Naive thymus-derived CD8-positive, alpha-beta T cell (primary cell): Measurements from ENCODE around the gene HNRNPUL1. TPM values are rescaled to one million over a fixed set of nuclear protein-coding genes. Genes with fewer than 3 reads are reported as not detected.
A peak's percentile ranks its signal among the peaks of the same experiment; 100 is the strongest.

Experiments used
- ATAC-seq, 2 donors: fragments of 150-1000 bp; cut with Tn5 transposase in 1 of 2; sonication (Bioruptor Pico), chemical (Tn5 transposase) in 1 of 2; 1 replicate in 1 of 2; 2 replicates in 1 of 2; pipeline ENCODE4 v1.10.0; 2021; ENCODE audit warnings: mild to moderate bottlenecking in 2 of 2, moderate library complexity in 2 of 2
- POLR2A ChIA-PET: fragments of 350-600 bp; sonication (Branson Sonifier 250); formaldehyde crosslinking; loops from one replicate; lab custom pipeline; 2021; ENCODE audit warnings: antibody characterized with exemption; lab: Charles Lee
- DNase-seq, 10 donors: peaks; one replicate each; pipeline versions ENCODE4 v3.0.0 to v3.0.0-alpha.2; 2020 to 2022
- H3K27ac Mint-ChIP-seq, 10 donors: one replicate each; pipeline ENCODE4 v1.8.0; 2020 to 2022; ENCODE audit warnings: mild to moderate bottlenecking in 10 of 10, mixed read lengths in 10 of 10, moderate library complexity in 4 of 10, inconsistent platforms in 1 of 10
- H3K27me3 Mint-ChIP-seq, 5 donors: one replicate each; pipeline ENCODE4 v1.8.0; 2021 to 2022; ENCODE audit warnings: mixed read lengths in 5 of 5
- H3K36me3 Mint-ChIP-seq, 3 donors: one replicate each; pipeline ENCODE4 v1.8.0; 2020 to 2022; ENCODE audit warnings: mixed read lengths in 3 of 3, mild to moderate bottlenecking in 2 of 3, inconsistent platforms in 1 of 3
- H3K4me1 Mint-ChIP-seq, 4 donors: one replicate each; pipeline ENCODE4 v1.8.0; 2021 to 2022; ENCODE audit warnings: mixed read lengths in 4 of 4
- H3K4me3 Mint-ChIP-seq, 10 donors: one replicate each; pipeline ENCODE4 v1.8.0; 2020 to 2022; ENCODE audit warnings: mild to moderate bottlenecking in 10 of 10, mixed read lengths in 10 of 10, moderate library complexity in 6 of 10, inconsistent platforms in 1 of 10
- H3K9me3 Mint-ChIP-seq, 9 donors: one replicate each; pipeline ENCODE4 v1.8.0; 2020 to 2022; ENCODE audit warnings: mixed read lengths in 9 of 9, mild to moderate bottlenecking in 3 of 9, inconsistent platforms in 1 of 9, moderate library complexity in 1 of 9
- polyA plus RNA-seq, 3 donors: library from polyadenylated mRNA; unstranded; fragments of 300-500 nt; fragmentation: Illumina TruSeq; gene quantifications; one replicate each; pipeline ENCODE4 v1.2.3, GENCODE V29; 2021
- total RNA-seq, 8 experiments: library from RNA in 2 of 8; stranded (reverse) in 2 of 8; gene quantifications; one replicate each; pipeline ENCODE4 v1.2.3 and lab custom pipeline; 2021 to 2026

The HNRNPUL1 gene
- total and polyA plus RNA-seq, 5 experiments from 2014 or later = 40.7 to 280 (median 67.6) TPM

DNA sequence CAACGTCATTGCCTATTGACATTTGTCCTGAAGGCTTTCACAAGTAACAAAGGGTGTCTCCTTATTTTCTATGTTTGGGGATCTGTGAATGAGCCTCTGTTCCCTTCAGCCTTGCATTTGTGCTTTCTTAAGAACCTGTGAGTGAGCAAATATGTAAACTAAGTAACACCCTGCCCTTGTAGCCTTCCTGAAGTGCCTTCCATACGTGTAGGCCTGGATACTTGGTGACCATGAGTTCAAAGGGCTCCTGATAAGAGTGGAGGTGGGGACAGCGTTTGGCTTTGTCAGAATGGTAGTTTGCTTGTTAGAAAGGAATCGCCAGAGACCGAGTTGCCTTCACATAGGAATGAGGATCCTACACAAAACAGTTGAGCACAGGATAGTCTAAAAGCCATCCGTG lies 31.3 kb downstream of the HNRNPUL1 start:
- DNase-seq (no peak), ATAC-seq (no peak)
- H3K4me3 Mint-ChIP-seq = no peak overlapping the region
- no peaks in the 10 kb centered on the region for H3K9me3 Mint-ChIP-seq
- H3K4me1 Mint-ChIP-seq = peaks cover 38 to 60% (median 49%) of the 10 kb centered on the region in 4 donors
- H3K36me3 Mint-ChIP-seq = peaks cover 0 to 95% (median 28%) of the 10 kb centered on the region in 3 donors
- peak overlapping the region in 9 of 10 donors; percentile 14 to 94 (median 70) for H3K27ac Mint-ChIP-seq
- POLR2A ChIA-PET = interaction anchor here (1.2 kb wide), 2 partner anchors 10 to 32 kb away, joined by 4 to 6 read pairs; no protein-coding TSS in a partner anchor
- no peaks in the 10 kb centered on the region for H3K27me3 Mint-ChIP-seq

DNA sequence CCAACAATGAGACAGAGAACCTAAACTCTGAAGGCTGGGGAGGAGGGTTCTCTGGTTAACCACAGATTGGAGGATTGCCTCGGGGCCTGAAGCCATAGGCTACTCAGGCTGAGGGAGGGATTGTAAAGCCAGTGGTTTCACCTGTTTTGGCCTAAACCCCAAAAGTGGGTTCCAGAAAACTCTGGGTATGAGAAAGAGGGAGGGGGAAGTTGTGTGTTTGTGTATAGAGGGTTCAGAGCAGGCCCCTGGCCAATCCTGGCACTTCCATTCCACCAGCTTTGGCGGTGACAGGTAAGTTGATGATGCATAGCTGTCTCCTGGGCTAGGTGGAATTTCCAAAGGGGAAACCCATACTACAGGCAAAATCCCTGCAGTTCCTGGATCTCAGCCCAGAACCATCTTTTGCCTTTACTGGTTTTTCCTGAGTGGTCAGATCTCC lies 32.3 kb downstream of the HNRNPUL1 start:
- ATAC-seq = no peak
- peaks cover 0 to 97% (median 29%) of the 10 kb centered on the region in 3 donors for H3K36me3 Mint-ChIP-seq
- POLR2A ChIA-PET = interaction anchor here (0.8 kb wide), 1 partner anchor 9 kb away, joined by 3 read pairs; no protein-coding TSS in a partner anchor
- H3K4me3 Mint-ChIP-seq = peak overlapping the region in 1 of 10 donors; percentile 14
- H3K27me3 Mint-ChIP-seq = no peaks in the 10 kb centered on the region
- no peak for DNase-seq
- H3K27ac Mint-ChIP-seq = peak overlapping the region; percentile 82 to 99 (median 92)
- no peaks in the 10 kb centered on the region for H3K9me3 Mint-ChIP-seq
- H3K4me1 Mint-ChIP-seq = peaks cover 39 to 69% (median 59%) of the 10 kb centered on the region in 4 donors

GRCh38 chr19:41297628-41298347 lies 33.6 kb downstream of the HNRNPUL1 start:
- Mint-ChIP-seq H3K4me1 (peaks cover 47 to 81% (median 72%) of the 10 kb centered on the region in 4 donors), H3K27me3 (no peaks in the 10 kb centered on the region), H3K4me3 (peak overlapping the region in 9 of 10 donors; percentile 10 to 77 (median 52)), H3K36me3 (peaks cover 0 to 95% (median 33%) of the 10 kb centered on the region in 3 donors), H3K9me3 (no peaks in the 10 kb centered on the region), H3K27ac (peak overlapping the region; percentile 82 to 99 (median 92))
- ATAC-seq (peak; percentile 46 to 49), DNase-seq (peak in 1 of 10 donors; percentile 23)
- POLR2A ChIA-PET = interaction anchor here (2.6 kb wide), 2 partner anchors 11 to 33 kb away, joined by 11 read pairs; partner anchors contain the start of gene HNRNPUL1

DNA sequence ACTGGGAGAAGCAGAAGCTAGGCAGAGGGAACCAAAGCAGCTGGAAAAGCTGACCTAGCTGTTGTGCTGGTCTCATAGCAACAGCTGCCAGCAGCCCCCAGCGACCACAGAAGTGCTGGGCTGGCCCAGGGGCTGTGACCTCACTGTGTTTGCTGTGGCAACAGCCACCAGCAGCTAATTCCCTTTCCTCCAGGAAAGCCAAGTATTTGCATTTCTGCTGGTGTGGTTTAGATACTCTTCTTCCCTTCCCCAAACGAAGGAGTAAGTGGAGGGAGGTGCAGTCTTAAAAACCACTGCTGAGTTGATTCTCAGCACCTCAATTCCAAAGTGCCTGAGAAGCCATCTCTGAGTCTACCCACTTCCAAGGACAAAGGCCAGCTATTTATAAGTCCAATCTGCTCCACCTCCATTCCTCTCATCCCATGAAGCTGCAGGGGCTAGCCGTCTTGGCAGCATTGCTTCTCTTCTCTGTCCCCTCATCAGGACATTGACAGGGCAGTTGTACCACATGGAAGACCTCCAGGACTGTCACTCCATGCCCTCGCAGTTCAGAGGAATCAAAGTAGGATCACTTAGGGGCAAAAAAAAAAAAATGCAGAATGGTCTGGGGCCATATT lies 34.3 kb downstream of the HNRNPUL1 start:
- Mint-ChIP-seq H3K4me1 (peaks cover 50 to 86% (median 78%) of the 10 kb centered on the region in 4 donors), H3K27ac (peak overlapping the region; percentile 82 to 99 (median 92)), H3K36me3 (peaks cover 0 to 96% (median 33%) of the 10 kb centered on the region in 3 donors), H3K9me3 (no peaks in the 10 kb centered on the region), H3K27me3 (no peaks in the 10 kb centered on the region), H3K4me3 (peak overlapping the region in 9 of 10 donors; percentile 5 to 64 (median 52))
- DNase-seq (peak in 6 of 10 donors; percentile 40 to 70 (median 52)), ATAC-seq (peak; percentile 34 to 42)
- POLR2A ChIA-PET = interaction anchor here (2.6 kb wide), 2 partner anchors 10 to 33 kb away, joined by 11 read pairs; partner anchors contain the start of gene HNRNPUL1

- H3K27me3 Mint-ChIP-seq = no peaks in the 10 kb centered on the region
- POLR2A ChIA-PET = interaction anchor here (2.3 to 2.6 kb wide), 3 partner anchors 9 to 53 kb away, joined by 10 to 11 read pairs (median 11); partner anchors contain the start of gene HNRNPUL1
- H3K9me3 Mint-ChIP-seq = no peaks in the 10 kb centered on the region
- peaks cover 53 to 92% (median 86%) of the 10 kb centered on the region in 4 donors for H3K4me1 Mint-ChIP-seq
- H3K36me3 Mint-ChIP-seq = peaks cover 0 to 96% (median 30%) of the 10 kb centered on the region in 3 donors
- H3K4me3 Mint-ChIP-seq = peak overlapping the region in 8 of 10 donors; percentile 16 to 64 (median 36)
- ATAC-seq = no peak
- no peak for DNase-seq
- H3K27ac Mint-ChIP-seq = peak overlapping the region; percentile 82 to 99 (median 93)
Measured at GRCh38 chr19:41299046-41299754, 35.0 kb downstream of the HNRNPUL1 start.

GRCh38 chr19:41299755-41300089 lies 35.5 kb downstream of the HNRNPUL1 start:
- DNase-seq (peak; percentile 42 to 77 (median 66)), ATAC-seq (peak; percentile 39 to 40)
- Mint-ChIP-seq H3K27me3 (no peaks in the 10 kb centered on the region), H3K9me3 (no peaks in the 10 kb centered on the region), H3K4me1 (peaks cover 52 to 93% (median 91%) of the 10 kb centered on the region in 4 donors), H3K27ac (peak overlapping the region; percentile 82 to 99 (median 93)), H3K36me3 (peaks cover 0 to 96% (median 30%) of the 10 kb centered on the region in 3 donors), H3K4me3 (peak overlapping the region in 9 of 10 donors; percentile 1 to 64 (median 39))
- POLR2A ChIA-PET = interaction anchor here (0.6 to 2.6 kb wide), 4 partner anchors 9 to 52 kb away, joined by 4 to 11 read pairs (median 10); partner anchors contain the start of gene HNRNPUL1

GRCh38 chr19:41300555-41300954 lies 36.4 kb downstream of the HNRNPUL1 start:
- H3K9me3 Mint-ChIP-seq = no peaks in the 10 kb centered on the region
- H3K4me1 Mint-ChIP-seq = peaks cover 53 to 99% (median 98%) of the 10 kb centered on the region in 4 donors
- no peak for DNase-seq
- peaks cover 0 to 96% (median 25%) of the 10 kb centered on the region in 3 donors for H3K36me3 Mint-ChIP-seq
- POLR2A ChIA-PET = interaction anchor here (0.6 to 11.3 kb wide), 4 partner anchors 10 to 52 kb away, joined by 4 to 300 read pairs (median 8); partner anchors contain the start of genes CCDC97 and HNRNPUL1
- H3K27me3 Mint-ChIP-seq = no peaks in the 10 kb centered on the region
- H3K27ac Mint-ChIP-seq = peak overlapping the region; percentile 63 to 99 (median 93)
- H3K4me3 Mint-ChIP-seq = peak overlapping the region in 7 of 10 donors; percentile 13 to 52 (median 39)
- no peak for ATAC-seq

- peak overlapping the region; percentile 63 to 93 (median 81) for H3K4me3 Mint-ChIP-seq
- peaks cover 48 to 100% (median 98%) of the 10 kb centered on the region in 4 donors for H3K4me1 Mint-ChIP-seq
- peak; percentile 47 to 80 (median 69) for DNase-seq
- POLR2A ChIA-PET = interaction anchor here (0.5 to 11.3 kb wide), 10 partner anchors 10 to 854 kb away, joined by 3 to 300 read pairs (median 4); partner anchors contain the start of genes B9D2, HNRNPUL1 and RAB4B
- H3K9me3 Mint-ChIP-seq = no peaks in the 10 kb centered on the region
- ATAC-seq = peak; percentile 43 to 65
- H3K36me3 Mint-ChIP-seq = peaks cover 0 to 88% (median 28%) of the 10 kb centered on the region in 3 donors
- no peaks in the 10 kb centered on the region for H3K27me3 Mint-ChIP-seq
- H3K27ac Mint-ChIP-seq = peak overlapping the region; percentile 93 to 99 (median 96)
Measured at GRCh38 chr19:41302624-41303351, 38.6 kb downstream of the HNRNPUL1 start.

GRCh38 chr19:41303954-41304353 lies 39.8 kb downstream of the HNRNPUL1 start:
- Mint-ChIP-seq H3K4me1 (peaks cover 48 to 100% (median 98%) of the 10 kb centered on the region in 4 donors), H3K4me3 (peak overlapping the region; percentile 41 to 93 (median 74)), H3K27me3 (no peaks in the 10 kb centered on the region), H3K27ac (peak overlapping the region; percentile 93 to 100 (median 98)), H3K9me3 (no peaks in the 10 kb centered on the region), H3K36me3 (peaks cover 0 to 78% (median 26%) of the 10 kb centered on the region in 3 donors)
- ATAC-seq (peak in 1 of 2 donors; percentile 2), DNase-seq (peak in 2 of 10 donors; percentile 28 to 34)
- POLR2A ChIA-PET = interaction anchor here (1.3 to 11.3 kb wide), 4 partner anchors 11 to 60 kb away, joined by 3 to 300 read pairs (median 94); partner anchors contain the start of genes B9D2, HNRNPUL1 and TGFB1

DNA sequence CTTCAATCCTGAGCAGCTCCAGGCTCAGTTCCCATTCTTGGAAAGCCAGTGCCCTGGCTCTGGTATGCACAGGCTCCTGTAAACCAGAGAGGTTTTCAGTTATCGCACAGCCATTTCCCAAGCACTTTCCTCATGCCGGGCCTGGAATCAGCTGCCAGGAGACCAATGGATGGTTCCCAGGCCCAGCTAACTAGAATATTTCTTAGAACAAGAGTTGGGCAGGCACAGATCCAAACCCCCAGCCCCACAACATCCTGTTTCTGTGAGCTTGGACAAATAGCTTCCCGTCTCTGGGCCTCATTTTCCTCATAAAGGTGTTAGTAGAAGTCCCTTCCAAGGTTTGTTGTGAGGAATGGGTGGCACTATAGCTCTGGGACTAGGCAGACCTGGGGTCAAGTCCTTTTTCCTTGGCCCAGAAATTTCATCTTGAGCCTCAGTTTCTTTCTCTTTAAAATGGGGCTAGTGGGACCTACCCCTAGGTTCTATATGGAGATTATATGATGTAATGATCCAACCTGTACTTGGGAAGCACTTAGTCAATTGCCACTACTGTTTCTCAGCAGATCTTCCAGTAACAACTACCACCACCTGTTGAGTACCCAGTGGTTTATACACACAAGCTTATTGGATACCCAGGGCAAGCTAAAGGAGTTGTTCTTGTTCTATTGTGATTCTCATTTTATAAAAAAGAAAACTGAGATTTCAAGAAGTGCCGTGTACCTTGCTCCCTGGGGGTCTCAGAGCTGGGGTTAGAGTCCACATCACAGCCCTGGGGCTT lies 40.7 kb downstream of the HNRNPUL1 start:
- Mint-ChIP-seq H3K9me3 (no peaks in the 10 kb centered on the region), H3K4me3 (peak overlapping the region in 8 of 10 donors; percentile 15 to 93 (median 66)), H3K36me3 (peaks cover 0 to 69% (median 24%) of the 10 kb centered on the region in 3 donors), H3K27ac (peak overlapping the region; percentile 89 to 100 (median 98)), H3K4me1 (peaks cover 46 to 100% (median 97%) of the 10 kb centered on the region in 4 donors), H3K27me3 (peaks cover 0 to under 1% (median 0%) of the 10 kb centered on the region in 5 donors)
- no peak for ATAC-seq
- POLR2A ChIA-PET = interaction anchor here (0.6 to 11.3 kb wide), 5 partner anchors 10 to 48 kb away, joined by 3 to 300 read pairs (median 6); partner anchors contain the start of genes HNRNPUL1 and TGFB1
- DNase-seq = no peak
